ENCODE data around the gene GLIPR1. TPM values are rescaled to one million over a fixed set of nuclear protein-coding genes. Genes with fewer than 3 reads are reported as not detected.

The GLIPR1 gene
- total RNA-seq, 2 donors from 2014 or later: 0.22 to 0.29 TPM

- Histone ChIP-seq H3K9ac (ENCODE audit: extremely low read depth, low read length, poor library complexity, severe bottlenecking) (no peak overlapping the region), H3K27ac (ENCODE audit: low read depth, low read length) (no peak overlapping the region), H3K4me1 (ENCODE audit: control insufficient read depth, insufficient read depth, low read length) (no peaks in the 10 kb centered on the region), H3K4me3 (ENCODE audit: low read length) (no peak overlapping the region), H3K9me3 (ENCODE audit: control insufficient read depth, low read length) (no peaks in the 10 kb centered on the region), H3K36me3 (ENCODE audit: control insufficient read depth, insufficient read depth, low read length) (peaks cover 71% of the 10 kb centered on the region), H3K27me3 (ENCODE audit: control insufficient read depth, insufficient read depth, low read length, poor library complexity, severe bottlenecking) (no peaks in the 10 kb centered on the region)
- 80 to 100% methylated on average over 2 to 3 of the region's 3 CpGs for WGBS, 2 experiments (ENCODE audit: insufficient coverage in 1 of 2, insufficient read length in 1 of 2)
- Mint-ChIP-seq H3K9me3 (no peaks in the 10 kb centered on the region), H3K27ac (no peak overlapping the region), H3K4me3 (no peak overlapping the region), H3K4me1 (no peaks in the 10 kb centered on the region), H3K36me3 (ENCODE audit: low read depth) (peaks cover 33% of the 10 kb centered on the region), H3K27me3 (ENCODE audit: insufficient read depth) (no peaks in the 10 kb centered on the region)
- TF ChIP-seq, protein P1, sequence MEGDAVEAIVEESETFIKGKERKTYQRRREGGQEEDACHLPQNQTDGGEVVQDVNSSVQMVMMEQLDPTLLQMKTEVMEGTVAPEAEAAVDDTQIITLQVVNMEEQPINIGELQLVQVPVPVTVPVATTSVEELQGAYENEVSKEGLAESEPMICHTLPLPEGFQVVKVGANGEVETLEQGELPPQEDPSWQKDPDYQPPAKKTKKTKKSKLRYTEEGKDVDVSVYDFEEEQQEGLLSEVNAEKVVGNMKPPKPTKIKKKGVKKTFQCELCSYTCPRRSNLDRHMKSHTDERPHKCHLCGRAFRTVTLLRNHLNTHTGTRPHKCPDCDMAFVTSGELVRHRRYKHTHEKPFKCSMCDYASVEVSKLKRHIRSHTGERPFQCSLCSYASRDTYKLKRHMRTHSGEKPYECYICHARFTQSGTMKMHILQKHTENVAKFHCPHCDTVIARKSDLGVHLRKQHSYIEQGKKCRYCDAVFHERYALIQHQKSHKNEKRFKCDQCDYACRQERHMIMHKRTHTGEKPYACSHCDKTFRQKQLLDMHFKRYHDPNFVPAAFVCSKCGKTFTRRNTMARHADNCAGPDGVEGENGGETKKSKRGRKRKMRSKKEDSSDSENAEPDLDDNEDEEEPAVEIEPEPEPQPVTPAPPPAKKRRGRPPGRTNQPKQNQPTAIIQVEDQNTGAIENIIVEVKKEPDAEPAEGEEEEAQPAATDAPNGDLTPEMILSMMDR (conservative IDR thresholded peaks at IDR 0.05): no peak
- DNase-seq: no peak
Measured at GRCh38 chr12:75503459-75503858, 22.9 kb downstream of the GLIPR1 start.

DNA sequence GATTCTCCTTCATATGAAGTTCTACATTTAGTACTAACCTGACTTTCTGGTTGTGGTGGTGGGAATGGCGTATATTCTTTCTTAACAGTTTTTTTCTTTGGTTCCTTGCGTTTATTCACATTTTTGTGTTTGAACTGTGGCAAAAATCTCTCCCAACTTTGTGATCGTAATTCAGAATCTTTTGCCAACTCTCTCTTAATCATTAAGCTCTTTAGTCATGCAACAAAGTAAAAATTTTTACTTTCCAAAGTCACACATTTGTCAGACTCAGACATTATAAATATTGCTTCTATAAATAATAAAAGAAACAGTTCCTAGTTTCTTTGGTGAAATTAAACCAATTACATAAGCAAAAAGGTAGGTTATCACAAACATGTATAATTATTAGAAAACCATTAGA lies 23.3 kb downstream of the GLIPR1 start:
- 95 to 98% methylated on average over 2 to 3 of the region's 3 CpGs for WGBS, 2 experiments (ENCODE audit: insufficient coverage in 1 of 2, insufficient read length in 1 of 2)
- H3K4me1 Mint-ChIP-seq: no peaks in the 10 kb centered on the region
- peaks cover 29% of the 10 kb centered on the region for H3K36me3 Mint-ChIP-seq (ENCODE audit: low read depth)

GRCh38 chr12:75505706-75506312 lies 25.3 kb downstream of the GLIPR1 start:
- H3K27ac Mint-ChIP-seq: no peak overlapping the region
- Histone ChIP-seq H3K4me1 (ENCODE audit: control insufficient read depth, insufficient read depth, low read length) (peaks cover 4% of the 10 kb centered on the region), H3K9ac (ENCODE audit: extremely low read depth, low read length, poor library complexity, severe bottlenecking) (no peak overlapping the region), H3K4me3 (ENCODE audit: low read length) (no peak overlapping the region), H3K9me3 (ENCODE audit: control insufficient read depth, low read length) (no peaks in the 10 kb centered on the region), H3K36me3 (ENCODE audit: control insufficient read depth, insufficient read depth, low read length) (peaks cover 54% of the 10 kb centered on the region), H3K27ac (ENCODE audit: low read depth, low read length) (no peak overlapping the region), H3K27me3 (ENCODE audit: control insufficient read depth, insufficient read depth, low read length, poor library complexity, severe bottlenecking) (no peaks in the 10 kb centered on the region)
- H3K27me3 Mint-ChIP-seq (ENCODE audit: insufficient read depth): no peaks in the 10 kb centered on the region
- TF ChIP-seq, protein P1 (conservative IDR thresholded peaks at IDR 0.05): peak; percentile 76
- 100% methylated on average over 2 of the region's 2 CpGs; no CpG with 5 or more reads in 1 of the 2 experiments for WGBS, 2 experiments (ENCODE audit: insufficient coverage in 1 of 2, insufficient read length in 1 of 2)
- DNase-seq: no peak
- peaks cover 21% of the 10 kb centered on the region for H3K36me3 Mint-ChIP-seq (ENCODE audit: low read depth)
- H3K9me3 Mint-ChIP-seq: no peaks in the 10 kb centered on the region
- no peak overlapping the region for H3K4me3 Mint-ChIP-seq
- H3K4me1 Mint-ChIP-seq: peaks cover 10% of the 10 kb centered on the region

More for the DNA sequence above, 23.3 kb downstream of the GLIPR1 start:
- Mint-ChIP-seq H3K9me3 (no peaks in the 10 kb centered on the region), H3K27ac (no peak overlapping the region), H3K27me3 (ENCODE audit: insufficient read depth) (no peaks in the 10 kb centered on the region), H3K4me3 (no peak overlapping the region)
- TF ChIP-seq, protein P1 (conservative IDR thresholded peaks at IDR 0.05): no peak
- Histone ChIP-seq H3K9ac (ENCODE audit: extremely low read depth, low read length, poor library complexity, severe bottlenecking) (no peak overlapping the region), H3K4me1 (ENCODE audit: control insufficient read depth, insufficient read depth, low read length) (no peaks in the 10 kb centered on the region), H3K36me3 (ENCODE audit: control insufficient read depth, insufficient read depth, low read length) (peaks cover 70% of the 10 kb centered on the region), H3K4me3 (ENCODE audit: low read length) (no peak overlapping the region), H3K27me3 (ENCODE audit: control insufficient read depth, insufficient read depth, low read length, poor library complexity, severe bottlenecking) (no peaks in the 10 kb centered on the region), H3K9me3 (ENCODE audit: control insufficient read depth, low read length) (no peaks in the 10 kb centered on the region), H3K27ac (ENCODE audit: low read depth, low read length) (no peak overlapping the region)
- DNase-seq: no peak

Measured in endodermal cell (in vitro differentiated cells).